HepG2 (cell line): ENCODE measurements around the gene KIAA0040.

Experiments
- ARNTL ChIP-seq: sonication (generic); formaldehyde crosslinking; IDR thresholded peaks from 2 replicates; pipeline ENCODE4 v1.4.0; 2020; ENCODE audit warnings: mild to moderate bottlenecking, missing genetic modification reagents
- ESRRA ChIP-seq: sonication (generic); formaldehyde crosslinking; IDR thresholded peaks from 2 replicates; pipeline ENCODE4 v1.5.1; 2020; ENCODE audit warnings: mild to moderate bottlenecking, low read depth, missing genetic modification reagents
- GLI4 ChIP-seq: sonication (generic); formaldehyde crosslinking; IDR thresholded peaks from 2 replicates; pipeline ENCODE4 v1.5.1; 2020; ENCODE audit warnings: missing genetic modification reagents, mild to moderate bottlenecking, moderate library complexity, borderline replicate concordance
- MAX ChIP-seq: IDR thresholded peaks from 2 replicates; pipeline ENCODE4 v1.6.1; 2012; ENCODE audit warnings: inconsistent platforms
- PLRG1 ChIP-seq: fragments of 450-650 bp; conservative IDR thresholded peaks from 2 replicates; pipeline ENCODE4 v1.6.1; 2016
- ZNF335 ChIP-seq: sonication (generic); formaldehyde crosslinking; IDR thresholded peaks from 2 replicates; pipeline ENCODE4 v1.4.0; 2020; ENCODE audit warnings: missing genetic modification reagents
- ZNF468 ChIP-seq: sonication (generic); formaldehyde crosslinking; IDR thresholded peaks from 2 replicates; pipeline ENCODE4 v1.8.0; 2022; ENCODE audit warnings: mild to moderate bottlenecking, moderate library complexity, missing genetic modification reagents

DNA sequence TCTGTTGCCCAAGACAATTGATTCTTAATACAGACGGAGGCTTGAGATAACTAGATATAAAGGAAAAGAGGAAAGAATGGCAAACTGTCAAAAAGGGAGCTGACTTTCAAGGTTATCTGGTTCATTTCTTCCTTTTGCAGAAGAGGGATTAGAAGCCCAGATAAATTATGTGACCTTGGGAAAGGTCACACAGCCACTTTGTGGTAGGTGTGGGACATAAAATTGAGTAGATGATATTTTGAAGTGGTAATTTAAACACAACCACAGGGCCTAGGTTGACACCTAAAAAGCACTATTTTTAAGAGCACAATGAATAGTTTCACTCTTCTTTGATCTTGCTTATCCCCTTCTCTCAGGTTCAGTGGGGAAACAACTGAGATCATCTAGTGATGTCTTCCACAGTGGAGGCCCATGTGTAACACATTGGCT lies 16.9 kb upstream of the KIAA0040 start:
- no peak for TF ChIP-seq PLRG1
- no peak for TF ChIP-seq ZNF468 (CRISPR knock-in tag)
- TF ChIP-seq ESRRA (CRISPR knock-in tag) = no peak
- no peak for TF ChIP-seq MAX
- TF ChIP-seq GLI4 (CRISPR knock-in tag) = no peak
- no peak for TF ChIP-seq ARNTL (CRISPR knock-in tag)
- TF ChIP-seq ZNF335 (CRISPR knock-in tag) = no peak
